PC-3 (cell line): ENCODE results near the gene AUH. TPM values are rescaled to one million over a fixed set of nuclear protein-coding genes. Genes with fewer than 3 reads are reported as not detected.

ENCODE experiments used
- ATAC-seq: fragments of 200-7000 bp; cut with Tn5 transposase; 2 replicates; pipeline ENCODE4 v1.9.1; 2020; ENCODE audit warnings: mild to moderate bottlenecking, moderate library complexity
- BruUV-seq: library from RNA; stranded (reverse); fragments of 400-500 nt; replicated peaks from 2 replicates; lab custom pipeline; 2021; lab: Mats Ljungman, UMichigan
- CTCF ChIA-PET: fragments of 300-600 bp; sonication (Branson Sonifier 250); formaldehyde crosslinking; loops from one replicate; lab custom pipeline; 2022; ENCODE audit warnings: antibody characterized with exemption; lab: Charles Lee
- POLR2A ChIA-PET: fragments of 300-600 bp; sonication (Branson Sonifier 250); formaldehyde crosslinking; loops from one replicate; lab custom pipeline; 2022; ENCODE audit warnings: antibody characterized with exemption; ENCODE audit not compliant: unreplicated experiment; lab: Charles Lee
- DNase-seq: peaks from one replicate; pipeline ENCODE4 v3.0.0-alpha.2; 2015
- H2AFZ ChIP-seq: fragments of 300-600 bp; sonication (generic); 2 replicates; pipeline ENCODE4 v1.6.0; 2016; ENCODE audit warnings: antibody characterized with exemption, low read length
- H3F3A ChIP-seq: fragments of 300-600 bp; sonication (generic); one replicate; pipeline ENCODE4 v1.6.0; 2017; ENCODE audit warnings: antibody characterized with exemption, low read length, control low read depth, mild to moderate bottlenecking; ENCODE audit not compliant: unreplicated experiment
- H3K27ac ChIP-seq: fragments of 300-600 bp; sonication (generic); 2 replicates; pipeline ENCODE4 v1.5.1; 2016; ENCODE audit warnings: mild to moderate bottlenecking, low read length
- H3K27me3 ChIP-seq: fragments of 300-600 bp; sonication (generic); 2 replicates; pipeline ENCODE4 v1.6.1; 2016; ENCODE audit warnings: low read length, mixed read lengths
- H3K36me3 ChIP-seq: fragments of 300-600 bp; sonication (generic); 2 replicates; pipeline ENCODE4 v1.6.1; 2016; ENCODE audit warnings: low read depth, mixed run types, low read length, mixed read lengths
- H3K4me1 ChIP-seq: fragments of 300-600 bp; sonication (generic); 2 replicates; pipeline ENCODE4 v1.5.1; 2016; ENCODE audit warnings: low read length; ENCODE audit not compliant: insufficient read depth
- H3K4me2 ChIP-seq: fragments of 300-600 bp; sonication (generic); 2 replicates; pipeline ENCODE4 v1.6.0; 2016; ENCODE audit warnings: low read length
- H3K4me3 ChIP-seq: fragments of 300-600 bp; sonication (generic); 2 replicates; pipeline ENCODE4 v1.5.1; 2016; ENCODE audit warnings: mild to moderate bottlenecking, low read length, mixed read lengths
- H3K79me2 ChIP-seq: fragments of 300-600 bp; sonication (generic); 2 replicates; pipeline ENCODE4 v1.6.1; 2017; ENCODE audit warnings: low read length, mixed read lengths
- H3K9ac ChIP-seq: fragments of 300-600 bp; sonication (generic); 2 replicates; pipeline ENCODE4 v1.6.0; 2016; ENCODE audit warnings: mild to moderate bottlenecking, low read length
- H3K9me2 ChIP-seq: fragments of 300-600 bp; sonication (generic); replicated peaks from 2 replicates; pipeline ENCODE4 v1.6.1; 2016; ENCODE audit warnings: mixed run types, low read length, mixed read lengths
- H3K9me3 ChIP-seq: fragments of 300-600 bp; sonication (generic); 2 replicates; pipeline ENCODE4 v1.6.1; 2016; ENCODE audit warnings: low read length, mixed read lengths
- H4K20me1 ChIP-seq: fragments of 300-600 bp; sonication (generic); 2 replicates; pipeline ENCODE4 v1.6.1; 2016; ENCODE audit warnings: low read length, mixed read lengths
- CTCF ChIP-seq: fragments of 300-600 bp; sonication (generic); conservative IDR thresholded peaks from 2 replicates; pipeline ENCODE4 v1.5.1; 2017; ENCODE audit warnings: antibody characterized with exemption, low read depth, mild to moderate bottlenecking, low read length
- EZH2 ChIP-seq: fragments of 300-600 bp; sonication (generic); IDR thresholded peaks from one replicate; pipeline ENCODE4 v1.6.1; 2017; ENCODE audit warnings: antibody characterized with exemption, mild to moderate bottlenecking, low read length; ENCODE audit not compliant: unreplicated experiment
- EZH2phosphoT487 ChIP-seq: fragments of 300-600 bp; sonication (generic); IDR thresholded peaks from 2 replicates; pipeline ENCODE4 v1.6.1; 2018; ENCODE audit warnings: mild to moderate bottlenecking, antibody characterized with exemption, low read length, borderline replicate concordance
- intact Hi-C: fragments of 100-400 bp; cut with micrococcal nuclease; formaldehyde crosslinking; loops from 2 replicates; pipeline ENCODE4 v1.9.0; 2023
- total RNA-seq: library from RNA; depleted of rRNA; stranded (reverse); fragments of >200 nt; gene quantifications from 2 replicates; pipeline ENCODE4 v1.2.3, GENCODE V29; 2014

AUH gene
- total RNA-seq, 1 experiment from 2014 or later = 30.4 TPM

DNA sequence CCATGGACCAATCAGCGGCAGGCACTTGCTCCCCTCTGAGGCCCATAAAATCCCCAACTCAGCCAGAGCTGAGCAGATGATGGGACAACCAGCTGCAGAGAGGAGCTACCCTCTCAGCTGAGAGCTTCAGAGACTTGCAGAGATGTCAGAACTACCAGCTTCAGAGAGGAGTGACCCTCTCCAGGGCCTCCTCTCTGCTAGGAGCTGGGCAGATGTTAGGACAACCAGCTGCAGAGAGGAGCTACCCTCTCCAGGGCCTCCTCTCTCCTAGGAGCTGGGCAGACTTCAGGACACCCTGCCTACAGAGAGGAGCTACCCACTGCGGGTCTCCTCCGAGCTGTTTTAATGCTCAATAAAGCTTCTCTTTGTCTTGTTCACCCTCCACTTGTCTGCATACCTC is 3.0 kb upstream of the AUH start:
- no TSS peak for BruUV-seq
- ATAC-seq (no peak), DNase-seq (no peak)
- Histone ChIP-seq H3K27ac (no peak overlapping the region), H3K9me2 (no peaks in the 10 kb centered on the region), H3F3A (no peaks in the 10 kb centered on the region), H3K9ac (no peak overlapping the region), H3K27me3 (no peaks in the 10 kb centered on the region), H2AFZ (no peak overlapping the region), H3K79me2 (peaks cover 20% of the 10 kb centered on the region), H3K9me3 (no peaks in the 10 kb centered on the region), H4K20me1 (no peaks in the 10 kb centered on the region), H3K4me2 (no peak overlapping the region), H3K4me1 (peaks cover 10% of the 10 kb centered on the region), H3K36me3 (no peaks in the 10 kb centered on the region), H3K4me3 (no peak overlapping the region)
- ChIA-PET POLR2A (no interaction called here), CTCF (no interaction called here)
- intact Hi-C loops = loop anchor here (5.0 kb wide), 1 partner anchor 58 kb away; the partner anchor contains the start of gene NFIL3
- TF ChIP-seq CTCF (no peak), EZH2 (no peak), EZH2phosphoT487 (no peak)

DNA sequence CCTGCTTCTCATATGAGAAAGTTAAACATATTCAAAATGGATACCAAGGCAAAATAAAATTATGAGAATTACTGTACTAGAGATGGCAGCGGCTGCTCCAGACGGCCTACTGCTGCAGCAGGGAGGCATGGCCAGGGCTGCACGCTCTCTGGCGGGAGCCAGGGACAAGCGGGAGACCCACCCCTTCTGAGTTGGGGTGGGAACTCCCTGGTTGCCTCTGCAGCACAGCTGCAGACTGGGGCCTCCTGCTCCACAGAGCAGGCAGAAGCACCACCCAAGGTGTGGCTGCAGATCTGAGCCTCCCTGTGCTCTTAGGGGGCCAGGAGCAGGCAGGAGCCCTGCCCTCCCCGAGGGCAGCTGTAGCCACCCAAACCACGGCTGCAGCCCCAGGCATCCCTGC is 2.3 kb upstream of the AUH start:
- no peaks in the 10 kb centered on the region for H4K20me1 ChIP-seq
- CTCF ChIA-PET = no interaction called here
- ATAC-seq = no peak

More for the DNA sequence above, 2.3 kb upstream of the AUH start:
- no peak overlapping the region for H3K9ac ChIP-seq
- no peaks in the 10 kb centered on the region for H3K9me3 ChIP-seq
- H2AFZ ChIP-seq = no peak overlapping the region
- POLR2A ChIA-PET = no interaction called here
- BruUV-seq = no TSS peak
- TF ChIP-seq EZH2 (no peak), EZH2phosphoT487 (no peak), CTCF (no peak)
- no peak overlapping the region for H3K4me3 ChIP-seq
- no peaks in the 10 kb centered on the region for H3K36me3 ChIP-seq
- peaks cover 13% of the 10 kb centered on the region for H3K4me1 ChIP-seq
- H3K79me2 ChIP-seq = peaks cover 27% of the 10 kb centered on the region
- no peak overlapping the region for H3K4me2 ChIP-seq
- H3K9me2 ChIP-seq = no peaks in the 10 kb centered on the region
- no peak overlapping the region for H3K27ac ChIP-seq
- no peaks in the 10 kb centered on the region for H3F3A ChIP-seq
- intact Hi-C loops = loop anchor here (5.0 kb wide), 1 partner anchor 58 kb away; the partner anchor contains the start of gene NFIL3
- DNase-seq = no peak
- no peaks in the 10 kb centered on the region for H3K27me3 ChIP-seq
